ENCODE data around the gene RAB40B. TPM values are rescaled to one million over a fixed set of nuclear protein-coding genes. Genes with fewer than 3 reads are reported as not detected.
A peak's percentile ranks its signal among the peaks of the same experiment; 100 is the strongest.

RAB40B gene
- total and polyA plus RNA-seq, 2 experiments from 2014 or later: 20.0 to 27.8 TPM

DNA sequence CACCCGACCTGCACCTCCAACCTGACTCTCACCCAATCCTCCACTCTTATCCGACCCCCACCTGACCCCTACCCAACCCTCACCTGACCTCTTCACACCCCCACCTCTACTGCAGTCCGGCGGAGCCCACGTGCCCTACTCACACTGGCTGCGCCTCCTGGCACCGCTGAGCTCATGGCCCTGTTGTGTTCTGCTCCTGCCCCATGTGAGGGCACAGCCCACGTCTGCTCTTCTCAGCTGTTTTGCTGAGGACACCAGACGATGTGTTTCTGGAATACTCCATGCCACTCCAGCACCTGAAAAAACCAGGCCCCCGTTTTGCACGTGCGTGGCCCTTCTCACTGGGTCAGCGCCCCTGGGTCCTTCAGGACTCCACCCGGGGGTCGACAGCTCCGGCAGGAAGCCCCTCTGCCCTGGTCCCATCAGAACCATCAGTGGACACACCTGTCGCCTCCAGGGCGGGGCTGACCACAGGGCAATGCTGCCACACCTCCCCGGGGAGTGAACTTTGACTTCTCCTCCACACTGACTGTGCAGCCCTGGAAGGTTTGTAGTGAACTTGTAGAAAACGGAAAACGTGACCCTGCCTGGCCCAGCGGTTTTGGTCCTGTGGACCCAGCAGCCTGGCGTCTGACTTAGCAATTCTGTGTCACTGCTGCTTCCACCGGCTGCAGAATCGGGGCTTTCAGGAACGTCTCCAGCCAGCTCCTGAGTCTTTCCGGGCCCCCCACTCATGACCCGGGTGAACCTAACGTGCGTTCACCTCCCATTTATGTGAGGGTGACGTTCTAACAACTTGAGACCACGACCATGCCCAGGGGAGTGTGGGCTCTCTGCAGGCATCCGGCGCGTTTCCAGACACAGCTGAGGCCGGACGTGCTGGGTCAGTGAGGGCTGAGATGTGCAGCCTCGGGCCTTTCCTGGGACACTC lies 5.7 kb upstream of the RAB40B start:
- no peak overlapping the region for H3K4me3 ChIP-seq
- TF ChIP-seq EZH2 (IDR thresholded peaks at IDR 0.05; ENCODE audit: borderline replicate concordance): no peak

DNA sequence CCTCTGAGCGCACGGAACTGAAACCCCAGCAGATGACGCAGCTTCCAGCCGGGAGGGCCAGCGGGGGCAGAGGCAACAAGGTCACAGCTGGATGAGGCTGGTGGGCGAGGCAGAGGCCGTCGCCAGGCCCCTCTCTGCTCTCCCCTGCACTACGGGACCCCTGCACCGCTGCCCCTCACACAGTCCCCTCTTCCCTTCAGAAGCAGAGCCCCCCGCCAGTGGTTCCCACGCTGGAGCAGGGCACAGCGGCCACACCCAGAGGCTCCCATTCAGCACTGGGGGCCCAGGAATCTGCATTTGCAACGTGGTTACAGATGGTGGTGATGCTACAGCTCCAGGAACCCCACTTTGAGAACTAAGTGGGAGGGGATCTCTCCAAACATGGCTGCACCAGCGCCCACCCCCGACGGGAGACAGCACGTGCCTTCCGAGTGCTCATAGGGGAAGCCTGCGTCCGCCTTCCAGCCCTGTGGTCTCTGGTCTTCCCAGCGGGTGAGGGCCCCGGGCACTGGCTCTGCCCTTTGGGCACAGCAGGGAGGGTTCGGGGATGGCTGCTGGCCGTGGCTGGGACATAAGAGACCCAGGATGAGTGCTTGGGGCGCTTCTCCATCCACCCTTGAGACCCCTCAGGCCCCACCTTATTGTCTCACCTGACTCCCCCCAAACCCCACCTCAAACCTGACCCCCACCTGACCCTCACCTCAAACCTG lies 4.7 kb upstream of the RAB40B start:
- WGBS (ENCODE audit: low lambda C conversion rate, missing lambda C conversion rate): 85% methylated on average over 26 of the region's 26 CpGs
- Histone ChIP-seq H4K20me1 (ENCODE audit: insufficient read depth, poor library complexity, severe bottlenecking) (no peaks in the 10 kb centered on the region), H3K9me3 (ENCODE audit: low read depth) (no peaks in the 10 kb centered on the region), H3K27me3 (no peaks in the 10 kb centered on the region), H3K4me2 (no peak overlapping the region), H2AFZ (no peak overlapping the region), H3K27ac (peak overlapping the region; percentile 27), H3K4me3 (no peak overlapping the region), H3K36me3 (replicated peaks; ENCODE audit: insufficient read depth, low read depth) (no peaks in the 10 kb centered on the region), H3K4me1 (ENCODE audit: insufficient read depth) (peaks cover 4% of the 10 kb centered on the region), H3K79me2 (no peaks in the 10 kb centered on the region), H3K9me2 (replicated peaks; ENCODE audit: insufficient read depth) (no peaks in the 10 kb centered on the region)
- no peak for DNase-seq (ENCODE audit: low spot score)
- TF ChIP-seq, protein P1, sequence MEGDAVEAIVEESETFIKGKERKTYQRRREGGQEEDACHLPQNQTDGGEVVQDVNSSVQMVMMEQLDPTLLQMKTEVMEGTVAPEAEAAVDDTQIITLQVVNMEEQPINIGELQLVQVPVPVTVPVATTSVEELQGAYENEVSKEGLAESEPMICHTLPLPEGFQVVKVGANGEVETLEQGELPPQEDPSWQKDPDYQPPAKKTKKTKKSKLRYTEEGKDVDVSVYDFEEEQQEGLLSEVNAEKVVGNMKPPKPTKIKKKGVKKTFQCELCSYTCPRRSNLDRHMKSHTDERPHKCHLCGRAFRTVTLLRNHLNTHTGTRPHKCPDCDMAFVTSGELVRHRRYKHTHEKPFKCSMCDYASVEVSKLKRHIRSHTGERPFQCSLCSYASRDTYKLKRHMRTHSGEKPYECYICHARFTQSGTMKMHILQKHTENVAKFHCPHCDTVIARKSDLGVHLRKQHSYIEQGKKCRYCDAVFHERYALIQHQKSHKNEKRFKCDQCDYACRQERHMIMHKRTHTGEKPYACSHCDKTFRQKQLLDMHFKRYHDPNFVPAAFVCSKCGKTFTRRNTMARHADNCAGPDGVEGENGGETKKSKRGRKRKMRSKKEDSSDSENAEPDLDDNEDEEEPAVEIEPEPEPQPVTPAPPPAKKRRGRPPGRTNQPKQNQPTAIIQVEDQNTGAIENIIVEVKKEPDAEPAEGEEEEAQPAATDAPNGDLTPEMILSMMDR (IDR thresholded peaks at IDR 0.05; ENCODE audit: poor library complexity): no peak
- no peak for TF ChIP-seq EZH2 (IDR thresholded peaks at IDR 0.05; ENCODE audit: borderline replicate concordance)
- TF ChIP-seq EZH2phosphoT487 (IDR thresholded peaks at IDR 0.05; ENCODE audit: low read depth, severe bottlenecking, unreplicated experiment): no peak

More for the DNA sequence above, 5.7 kb upstream of the RAB40B start:
- Histone ChIP-seq H3K36me3 (replicated peaks; ENCODE audit: insufficient read depth, low read depth) (no peaks in the 10 kb centered on the region), H3K4me2 (peak overlapping the region; percentile 49), H3K9me3 (ENCODE audit: low read depth) (no peaks in the 10 kb centered on the region), H2AFZ (no peak overlapping the region), H3K4me1 (ENCODE audit: insufficient read depth) (peaks cover 4% of the 10 kb centered on the region), H3K27ac (no peak overlapping the region), H3K79me2 (no peaks in the 10 kb centered on the region), H3K9me2 (replicated peaks; ENCODE audit: insufficient read depth) (no peaks in the 10 kb centered on the region), H4K20me1 (ENCODE audit: insufficient read depth, poor library complexity, severe bottlenecking) (no peaks in the 10 kb centered on the region), H3K27me3 (no peaks in the 10 kb centered on the region)
- DNase-seq (ENCODE audit: low spot score): peak; percentile 68
- 81% methylated on average over 38 of the region's 38 CpGs for WGBS (ENCODE audit: low lambda C conversion rate, missing lambda C conversion rate)

DNA sequence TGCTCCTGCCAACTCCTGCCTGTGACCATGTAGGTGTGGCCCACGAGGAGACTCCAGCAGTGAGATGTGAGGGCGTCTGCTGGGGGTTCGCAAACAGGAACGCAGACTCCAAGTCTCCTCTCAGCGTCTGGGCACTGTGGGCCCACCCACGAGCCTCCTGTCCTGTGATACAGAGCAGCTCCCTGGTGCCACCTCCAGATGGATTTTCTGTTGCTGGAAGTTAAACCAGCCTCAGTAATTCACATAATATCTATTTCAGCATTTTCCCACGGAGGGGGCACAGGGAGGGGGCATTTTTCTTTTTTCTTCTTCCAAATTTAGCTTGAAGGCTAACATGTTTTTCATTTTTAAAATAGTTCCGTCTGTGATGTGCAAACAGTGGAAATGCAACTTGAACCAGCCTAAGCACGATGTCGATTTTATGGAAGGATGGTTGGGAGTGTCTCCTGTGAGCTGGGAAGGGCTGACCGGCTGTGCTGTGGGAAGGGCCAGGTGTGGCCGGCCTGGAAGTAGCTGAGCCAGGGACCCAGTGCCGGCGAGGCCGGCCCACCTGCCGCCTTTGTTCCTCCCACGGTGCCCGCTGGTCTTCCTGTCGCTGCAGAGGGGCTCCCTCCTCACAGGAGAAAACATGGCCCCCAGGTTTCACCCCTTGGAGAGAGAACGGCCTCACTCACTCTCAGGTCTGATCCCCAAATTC lies 3.9 kb upstream of the RAB40B start:
- Histone ChIP-seq H2AFZ (no peak overlapping the region), H3K4me1 (ENCODE audit: insufficient read depth) (peaks cover 4% of the 10 kb centered on the region), H3K27ac (peak overlapping the region; percentile 27), H3K27me3 (no peaks in the 10 kb centered on the region), H3K79me2 (peaks cover 7% of the 10 kb centered on the region), H3K9me3 (ENCODE audit: low read depth) (no peaks in the 10 kb centered on the region), H3K9me2 (replicated peaks; ENCODE audit: insufficient read depth) (no peaks in the 10 kb centered on the region), H3K4me3 (no peak overlapping the region), H4K20me1 (ENCODE audit: insufficient read depth, poor library complexity, severe bottlenecking) (no peaks in the 10 kb centered on the region), H3K4me2 (no peak overlapping the region), H3K36me3 (replicated peaks; ENCODE audit: insufficient read depth, low read depth) (no peaks in the 10 kb centered on the region)
- DNase-seq (ENCODE audit: low spot score): no peak
- 63% methylated on average over 20 of the region's 20 CpGs for WGBS (ENCODE audit: low lambda C conversion rate, missing lambda C conversion rate)
- no peak for TF ChIP-seq EZH2phosphoT487 (IDR thresholded peaks at IDR 0.05; ENCODE audit: low read depth, severe bottlenecking, unreplicated experiment)
- TF ChIP-seq, protein P1 (IDR thresholded peaks at IDR 0.05; ENCODE audit: poor library complexity): no peak
- TF ChIP-seq EZH2 (IDR thresholded peaks at IDR 0.05; ENCODE audit: borderline replicate concordance): no peak

All from hepatocyte (in vitro differentiated cells).